Thoracic aorta (tissue), 2 donors: Measurements from ENCODE around the gene SLC25A51. TPM values are rescaled to one million over a fixed set of nuclear protein-coding genes. Genes with fewer than 3 reads are reported as not detected.
A peak's percentile ranks its signal among the peaks of the same experiment; 100 is the strongest.

Source experiments
- ATAC-seq: fragments of 150-250 bp; one replicate; pipeline ENCODE4 v1.8.0; 2017; ENCODE audit warnings: low read depth; ENCODE audit not compliant: insufficient number of reproducible peaks, low FRiP score
- DNase-seq: peaks from one replicate; pipeline ENCODE4 v3.0.0-alpha.2; 2020; ENCODE audit warnings: low spot score
- H3K27ac ChIP-seq, 2 donors: fragments of 200-600 bp; sonication (generic); 1 replicate in 1 of 2; 2 replicates in 1 of 2; pipeline ENCODE4 v1.5.1; 2016; ENCODE audit warnings: mild to moderate bottlenecking in 2 of 2, moderate library complexity in 2 of 2
- H3K27me3 ChIP-seq: fragments of 200-600 bp; sonication (generic); replicated peaks from 2 replicates; pipeline ENCODE4 v1.6.0; 2016; ENCODE audit warnings: mild to moderate bottlenecking; ENCODE audit not compliant: insufficient read depth
- H3K36me3 ChIP-seq: fragments of 200-600 bp; sonication (generic); one replicate; pipeline ENCODE4 v1.5.1; 2016
- H3K4me1 ChIP-seq, 2 donors: fragments of 200-600 bp; sonication (generic); 1 replicate in 1 of 2; 2 replicates in 1 of 2; pipeline versions ENCODE4 v1.5.1 to v1.6.0; 2016; ENCODE audit warnings: low read depth in 2 of 2, mild to moderate bottlenecking in 1 of 2; ENCODE audit not compliant: control insufficient read depth in 1 of 2
- H3K4me3 ChIP-seq: fragments of 200-600 bp; sonication (generic); 2 replicates; pipeline ENCODE4 v1.5.1; 2016; ENCODE audit warnings: mild to moderate bottlenecking
- H3K9me3 ChIP-seq: fragments of 200-600 bp; sonication (generic); 2 replicates; pipeline ENCODE4 v1.5.1; 2016
- total RNA-seq, 2 donors: library from RNA; depleted of rRNA; stranded (reverse); fragments of >200 nt; gene quantifications; one replicate each; pipeline versions ENCODE4 v1.1.0 to v1.2.3, GENCODE V29; 2016
- TF ChIP-seq, protein P1 (sequence below): fragments of 200-600 bp; sonication (generic); IDR thresholded peaks from one replicate; pipeline ENCODE4 v1.5.1; 2019; ENCODE audit warnings: antibody characterized with exemption

The SLC25A51 gene
- total RNA-seq, 2 donors from 2014 or later, result 29.9 to 39.1 TPM

DNA sequence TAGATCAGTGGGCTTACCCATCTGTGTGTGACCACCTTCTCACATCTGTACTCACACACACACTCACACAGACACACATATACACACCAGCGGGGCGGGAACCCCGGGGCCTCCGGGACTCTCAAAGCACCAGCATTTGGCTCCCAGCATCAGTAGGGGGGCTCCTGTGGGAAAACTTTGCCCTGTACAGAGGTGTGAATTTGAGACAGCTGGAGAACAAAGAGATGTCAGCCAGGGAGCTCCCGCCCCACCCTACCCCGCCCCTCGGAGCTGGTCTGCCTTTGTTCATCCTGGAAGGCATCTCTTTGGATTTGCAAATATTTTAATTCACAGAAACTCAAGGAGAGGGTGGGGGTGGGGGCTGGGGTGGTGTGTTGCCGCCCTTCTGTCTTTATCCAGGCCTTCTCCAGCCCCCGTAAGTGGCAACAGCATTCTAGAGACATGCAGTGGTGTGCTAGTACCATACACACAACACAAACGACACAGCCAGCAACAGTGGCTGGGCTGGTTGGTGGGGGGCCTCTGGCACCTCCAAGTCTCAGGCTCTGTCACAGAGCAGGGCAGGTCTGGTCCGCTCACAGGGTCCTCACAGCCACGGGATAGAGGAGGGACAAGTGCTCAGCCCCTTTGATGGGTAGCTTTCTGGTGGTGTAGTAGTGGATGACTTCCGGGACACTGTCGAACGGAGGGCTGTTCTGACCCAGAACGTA is 15.5 kb upstream of the SLC25A51 start:
- no peaks in the 10 kb centered on the region for H3K27me3 ChIP-seq
- no peak for ATAC-seq
- H3K36me3 ChIP-seq, result peaks cover 18% of the 10 kb centered on the region
- no peak overlapping the region for H3K27ac ChIP-seq
- H3K9me3 ChIP-seq, result no peaks in the 10 kb centered on the region
- TF ChIP-seq, protein P1, sequence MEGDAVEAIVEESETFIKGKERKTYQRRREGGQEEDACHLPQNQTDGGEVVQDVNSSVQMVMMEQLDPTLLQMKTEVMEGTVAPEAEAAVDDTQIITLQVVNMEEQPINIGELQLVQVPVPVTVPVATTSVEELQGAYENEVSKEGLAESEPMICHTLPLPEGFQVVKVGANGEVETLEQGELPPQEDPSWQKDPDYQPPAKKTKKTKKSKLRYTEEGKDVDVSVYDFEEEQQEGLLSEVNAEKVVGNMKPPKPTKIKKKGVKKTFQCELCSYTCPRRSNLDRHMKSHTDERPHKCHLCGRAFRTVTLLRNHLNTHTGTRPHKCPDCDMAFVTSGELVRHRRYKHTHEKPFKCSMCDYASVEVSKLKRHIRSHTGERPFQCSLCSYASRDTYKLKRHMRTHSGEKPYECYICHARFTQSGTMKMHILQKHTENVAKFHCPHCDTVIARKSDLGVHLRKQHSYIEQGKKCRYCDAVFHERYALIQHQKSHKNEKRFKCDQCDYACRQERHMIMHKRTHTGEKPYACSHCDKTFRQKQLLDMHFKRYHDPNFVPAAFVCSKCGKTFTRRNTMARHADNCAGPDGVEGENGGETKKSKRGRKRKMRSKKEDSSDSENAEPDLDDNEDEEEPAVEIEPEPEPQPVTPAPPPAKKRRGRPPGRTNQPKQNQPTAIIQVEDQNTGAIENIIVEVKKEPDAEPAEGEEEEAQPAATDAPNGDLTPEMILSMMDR, result no peak
- H3K4me1 ChIP-seq, result peaks cover 0 to 20% of the 10 kb centered on the region in 2 donors
- H3K4me3 ChIP-seq, result no peak overlapping the region
- no peak for DNase-seq

DNA sequence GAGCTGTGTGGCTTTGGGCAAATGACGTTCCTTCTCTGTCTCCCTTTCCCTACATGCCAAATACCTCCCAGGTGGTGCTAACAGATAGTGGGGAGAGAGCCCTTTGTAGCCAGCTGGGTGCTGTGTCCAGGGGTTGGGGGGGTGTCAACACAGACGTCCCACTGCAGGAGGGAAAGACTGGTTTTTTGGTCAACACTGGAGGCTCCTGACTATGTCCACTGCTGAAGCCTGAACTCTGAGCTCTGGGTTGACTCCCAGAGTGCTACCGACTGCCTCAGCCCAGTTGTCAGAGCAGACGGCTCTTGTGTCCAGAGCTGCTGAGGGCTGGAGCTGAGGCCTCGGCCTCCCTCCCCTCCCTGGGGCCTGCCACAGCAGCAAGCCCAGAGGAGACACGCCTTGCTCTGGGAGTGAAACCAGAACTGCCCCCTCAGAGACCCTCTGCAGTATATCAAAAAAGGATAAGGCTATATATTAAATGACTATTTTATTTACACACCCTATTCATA is 14.8 kb upstream of the SLC25A51 start:
- DNase-seq, result no peak

DNA sequence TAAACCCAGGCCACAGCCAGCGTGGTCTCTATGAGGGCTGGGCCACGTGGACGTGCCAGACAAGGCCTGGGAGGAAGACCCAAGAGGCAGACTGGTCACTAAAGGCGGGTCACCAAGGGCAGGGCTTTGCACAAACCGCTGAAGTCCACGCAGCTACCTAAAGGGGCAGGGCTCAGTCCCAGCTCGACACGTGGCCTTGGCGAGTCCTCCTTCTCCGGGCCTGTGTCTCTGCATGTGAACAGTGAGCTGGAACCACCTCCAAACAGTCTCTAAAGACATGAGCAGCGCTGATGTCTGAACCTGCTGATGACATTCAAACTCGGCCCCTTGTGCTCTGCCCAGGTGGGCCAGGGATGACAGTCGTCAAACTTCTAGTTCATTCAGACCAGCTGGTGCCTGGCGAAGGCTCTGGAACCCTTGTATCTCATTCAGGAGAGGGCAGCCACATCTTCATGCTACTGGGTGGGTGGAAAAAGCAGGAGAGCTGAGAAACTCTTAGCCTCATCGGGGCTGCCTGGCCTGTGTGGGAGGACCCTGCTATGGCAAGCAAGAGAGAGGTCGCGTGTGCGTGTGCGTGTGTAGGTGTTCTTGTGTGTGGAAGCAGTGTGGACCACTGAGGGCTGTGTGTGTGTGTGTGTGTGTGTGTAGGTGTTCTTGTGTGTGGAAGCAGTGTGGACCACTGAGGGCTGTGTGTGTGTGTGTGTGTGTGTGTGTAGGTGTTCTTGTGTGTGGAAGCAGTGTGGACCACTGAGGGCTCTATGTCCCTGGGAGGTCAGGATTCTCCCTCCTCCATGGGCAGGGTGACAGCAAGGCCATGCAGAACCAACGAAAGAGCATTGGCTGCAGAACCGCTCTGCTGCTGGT is 14.1 kb upstream of the SLC25A51 start:
- Histone ChIP-seq H3K27ac (no peak overlapping the region), H3K27me3 (no peaks in the 10 kb centered on the region), H3K36me3 (peaks cover 18% of the 10 kb centered on the region), H3K4me1 (peaks cover 0 to 19% of the 10 kb centered on the region in 2 donors), H3K9me3 (no peaks in the 10 kb centered on the region), H3K4me3 (no peak overlapping the region)
- ATAC-seq, result no peak
- TF ChIP-seq, protein P1, result no peak
- no peak for DNase-seq

More for the DNA sequence above, 14.8 kb upstream of the SLC25A51 start:
- Histone ChIP-seq H3K27me3 (no peaks in the 10 kb centered on the region), H3K4me3 (no peak overlapping the region), H3K27ac (no peak overlapping the region), H3K36me3 (peaks cover 18% of the 10 kb centered on the region), H3K4me1 (peaks cover 0 to 19% of the 10 kb centered on the region in 2 donors), H3K9me3 (no peaks in the 10 kb centered on the region)
- ATAC-seq, result no peak
- TF ChIP-seq, protein P1, result no peak

DNA sequence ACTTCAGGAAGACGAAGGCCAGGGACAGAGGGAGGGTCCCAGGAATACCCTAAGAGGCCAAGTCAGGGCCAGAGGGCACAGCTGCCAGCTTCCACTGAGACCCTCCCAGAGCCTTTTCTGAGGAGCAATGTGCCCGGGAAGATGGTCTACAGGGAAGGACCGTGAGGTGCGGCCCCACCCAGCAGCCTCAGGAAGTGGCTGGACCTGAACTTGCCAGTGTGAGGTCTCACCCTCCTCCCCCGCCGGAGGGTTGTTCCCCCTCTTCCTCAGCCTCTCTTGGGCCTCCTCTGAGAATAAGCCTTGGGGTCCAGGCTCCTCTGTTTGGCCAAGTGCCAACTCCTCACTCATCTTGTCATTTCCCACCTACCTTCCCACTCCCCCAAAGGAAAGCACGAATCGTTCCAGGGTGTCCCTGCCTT is 13.4 kb upstream of the SLC25A51 start:
- Histone ChIP-seq H3K4me3 (no peak overlapping the region), H3K4me1 (peaks cover 0 to 15% of the 10 kb centered on the region in 2 donors), H3K9me3 (no peaks in the 10 kb centered on the region), H3K36me3 (peaks cover 18% of the 10 kb centered on the region), H3K27me3 (no peaks in the 10 kb centered on the region), H3K27ac (peak overlapping the region in 1 of 2 donors; percentile 32)
- TF ChIP-seq, protein P1, result no peak
- ATAC-seq (no peak), DNase-seq (no peak)
